ENCODE results near the gene GAS2L3.

DNA sequence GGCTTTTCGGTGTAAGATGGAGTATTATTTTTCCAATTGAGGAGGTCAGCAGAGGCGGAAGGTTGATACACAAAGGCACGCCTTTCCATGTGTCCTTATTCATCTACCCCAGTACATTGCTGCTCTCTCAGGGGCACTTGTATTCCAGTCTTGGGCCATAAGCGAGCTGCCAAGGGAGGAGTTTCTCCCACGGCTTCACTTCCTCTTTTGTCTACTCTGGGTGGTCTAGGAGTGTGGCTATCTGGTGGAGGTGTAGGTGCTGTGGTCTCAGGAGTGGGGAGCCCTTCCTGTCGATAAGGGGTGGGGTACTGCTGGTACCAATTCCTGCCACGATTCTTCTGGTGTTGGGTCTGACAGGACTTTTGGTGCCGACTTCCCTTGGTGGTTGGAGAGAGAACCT lies 73.4 kb downstream of the GAS2L3 start:
- TF ChIP-seq, protein P1, sequence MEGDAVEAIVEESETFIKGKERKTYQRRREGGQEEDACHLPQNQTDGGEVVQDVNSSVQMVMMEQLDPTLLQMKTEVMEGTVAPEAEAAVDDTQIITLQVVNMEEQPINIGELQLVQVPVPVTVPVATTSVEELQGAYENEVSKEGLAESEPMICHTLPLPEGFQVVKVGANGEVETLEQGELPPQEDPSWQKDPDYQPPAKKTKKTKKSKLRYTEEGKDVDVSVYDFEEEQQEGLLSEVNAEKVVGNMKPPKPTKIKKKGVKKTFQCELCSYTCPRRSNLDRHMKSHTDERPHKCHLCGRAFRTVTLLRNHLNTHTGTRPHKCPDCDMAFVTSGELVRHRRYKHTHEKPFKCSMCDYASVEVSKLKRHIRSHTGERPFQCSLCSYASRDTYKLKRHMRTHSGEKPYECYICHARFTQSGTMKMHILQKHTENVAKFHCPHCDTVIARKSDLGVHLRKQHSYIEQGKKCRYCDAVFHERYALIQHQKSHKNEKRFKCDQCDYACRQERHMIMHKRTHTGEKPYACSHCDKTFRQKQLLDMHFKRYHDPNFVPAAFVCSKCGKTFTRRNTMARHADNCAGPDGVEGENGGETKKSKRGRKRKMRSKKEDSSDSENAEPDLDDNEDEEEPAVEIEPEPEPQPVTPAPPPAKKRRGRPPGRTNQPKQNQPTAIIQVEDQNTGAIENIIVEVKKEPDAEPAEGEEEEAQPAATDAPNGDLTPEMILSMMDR (IDR thresholded peaks at IDR 0.05): no peak
- TF ChIP-seq POLR2A (IDR thresholded peaks at IDR 0.05): no peak
